Osteocyte (in vitro differentiated cells): ENCODE measurements around the gene PGBD2. TPM values are rescaled to one million over a fixed set of nuclear protein-coding genes. Genes with fewer than 3 reads are reported as not detected.

Experiments
- DNase-seq: peaks from one replicate; pipeline ENCODE4 v3.0.0; 2021; ENCODE audit warnings: mixed read lengths; ENCODE audit not compliant: unreplicated experiment; ENCODE audit errors: extremely low spot score
- H3K27ac Mint-ChIP-seq: one replicate; pipeline ENCODE4 v1.8.0; 2021; ENCODE audit warnings: mild to moderate bottlenecking, mixed read lengths; ENCODE audit not compliant: unreplicated experiment
- H3K27me3 Mint-ChIP-seq: one replicate; pipeline ENCODE4 v1.8.0; 2021; ENCODE audit warnings: mixed read lengths; ENCODE audit not compliant: unreplicated experiment
- H3K36me3 Mint-ChIP-seq: one replicate; pipeline ENCODE4 v1.8.0; 2021; ENCODE audit warnings: mixed read lengths; ENCODE audit not compliant: unreplicated experiment
- H3K4me1 Mint-ChIP-seq: one replicate; pipeline ENCODE4 v1.8.0; 2021; ENCODE audit warnings: mixed read lengths; ENCODE audit not compliant: unreplicated experiment
- H3K4me3 Mint-ChIP-seq: one replicate; pipeline ENCODE4 v1.8.0; 2021; ENCODE audit warnings: mild to moderate bottlenecking, moderate library complexity, mixed read lengths; ENCODE audit not compliant: unreplicated experiment
- H3K9me3 Mint-ChIP-seq: one replicate; pipeline ENCODE4 v1.8.0; 2021; ENCODE audit warnings: mixed read lengths; ENCODE audit not compliant: unreplicated experiment
- total RNA-seq: library from RNA; stranded (reverse); gene quantifications from 2 replicates; pipeline ENCODE4 v1.2.1, GENCODE V29; 2021
- TF ChIP-seq, protein P1 (sequence below): fragments of 200-600 bp; sonication (generic); IDR thresholded peaks from 2 replicates; pipeline ENCODE4 v1.5.0; 2021; ENCODE audit warnings: antibody characterized with exemption, mild to moderate bottlenecking, moderate library complexity

PGBD2 gene
- total RNA-seq, 1 donor from 2014 or later, result 8.3 TPM

DNA sequence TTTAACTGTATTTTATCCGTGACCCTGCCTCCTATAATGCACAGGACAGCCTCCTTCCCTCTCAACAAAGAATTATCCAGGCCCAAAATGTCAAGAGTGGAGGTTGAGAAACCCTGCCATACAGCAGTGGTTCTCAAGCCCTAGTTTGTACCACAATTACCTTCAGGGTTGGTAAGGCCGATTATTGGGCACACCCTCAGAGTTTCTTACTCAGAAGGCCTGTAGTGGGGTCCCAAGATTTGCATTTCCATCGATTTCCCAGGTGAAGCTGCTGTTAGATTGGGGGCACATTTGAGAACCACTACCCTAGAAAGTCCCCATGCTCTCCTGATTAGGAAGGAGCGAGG lies 400 bp upstream of the PGBD2 start:
- no peaks in the 10 kb centered on the region for H3K9me3 Mint-ChIP-seq
- H3K36me3 Mint-ChIP-seq, result no peaks in the 10 kb centered on the region
- peak overlapping the region; percentile 97 for H3K4me3 Mint-ChIP-seq
- H3K27me3 Mint-ChIP-seq, result peaks cover 26% of the 10 kb centered on the region
- no peak for DNase-seq
- peak overlapping the region; percentile 99 for H3K27ac Mint-ChIP-seq
- H3K4me1 Mint-ChIP-seq, result peaks cover 22% of the 10 kb centered on the region
- TF ChIP-seq, protein P1, sequence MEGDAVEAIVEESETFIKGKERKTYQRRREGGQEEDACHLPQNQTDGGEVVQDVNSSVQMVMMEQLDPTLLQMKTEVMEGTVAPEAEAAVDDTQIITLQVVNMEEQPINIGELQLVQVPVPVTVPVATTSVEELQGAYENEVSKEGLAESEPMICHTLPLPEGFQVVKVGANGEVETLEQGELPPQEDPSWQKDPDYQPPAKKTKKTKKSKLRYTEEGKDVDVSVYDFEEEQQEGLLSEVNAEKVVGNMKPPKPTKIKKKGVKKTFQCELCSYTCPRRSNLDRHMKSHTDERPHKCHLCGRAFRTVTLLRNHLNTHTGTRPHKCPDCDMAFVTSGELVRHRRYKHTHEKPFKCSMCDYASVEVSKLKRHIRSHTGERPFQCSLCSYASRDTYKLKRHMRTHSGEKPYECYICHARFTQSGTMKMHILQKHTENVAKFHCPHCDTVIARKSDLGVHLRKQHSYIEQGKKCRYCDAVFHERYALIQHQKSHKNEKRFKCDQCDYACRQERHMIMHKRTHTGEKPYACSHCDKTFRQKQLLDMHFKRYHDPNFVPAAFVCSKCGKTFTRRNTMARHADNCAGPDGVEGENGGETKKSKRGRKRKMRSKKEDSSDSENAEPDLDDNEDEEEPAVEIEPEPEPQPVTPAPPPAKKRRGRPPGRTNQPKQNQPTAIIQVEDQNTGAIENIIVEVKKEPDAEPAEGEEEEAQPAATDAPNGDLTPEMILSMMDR, result no peak

DNA sequence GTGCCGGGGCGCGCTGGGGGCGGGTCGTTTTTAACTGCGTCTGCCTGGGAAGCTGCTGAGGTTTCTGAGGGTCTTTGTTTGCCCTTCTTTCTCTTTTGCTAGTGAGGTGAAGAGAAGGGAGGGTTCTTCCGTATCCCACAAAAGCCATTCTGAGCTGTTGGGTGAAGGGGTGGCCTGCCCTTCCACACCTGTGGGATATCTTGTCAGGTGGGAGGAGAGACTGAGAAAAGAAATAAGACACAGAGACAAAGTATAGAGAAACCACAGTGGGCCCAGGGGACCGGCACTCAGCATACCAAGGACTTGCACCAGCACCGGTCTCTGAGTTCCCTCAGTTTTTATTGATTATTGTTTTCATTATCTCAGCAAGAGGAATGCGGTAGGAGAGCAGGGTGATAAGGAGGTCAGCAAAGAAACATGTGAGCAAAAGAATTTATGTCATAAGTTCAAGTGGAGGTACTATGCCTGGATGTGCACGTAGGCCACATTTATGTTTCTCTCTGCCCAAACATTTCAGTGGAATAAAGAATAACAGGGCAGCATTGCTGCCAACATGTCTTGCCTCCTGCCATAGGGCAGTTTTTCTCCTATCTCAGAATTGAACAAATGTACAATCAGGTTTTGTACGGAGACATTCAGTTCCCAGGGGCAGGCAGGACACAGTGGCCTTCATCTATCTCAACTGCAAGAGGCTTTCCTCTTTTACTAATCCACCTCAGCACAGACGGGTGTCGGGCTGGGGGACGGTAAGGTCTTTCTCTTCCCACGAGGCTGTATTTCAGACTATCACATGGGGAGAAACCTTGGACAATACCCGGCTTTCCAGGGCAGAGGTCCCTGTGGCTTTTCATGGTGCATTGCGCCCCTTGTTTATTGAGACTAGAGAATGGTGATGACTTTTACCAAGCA lies 972 bp downstream of the PGBD2 start:
- TF ChIP-seq, protein P1, result no peak
- Mint-ChIP-seq H3K36me3 (no peaks in the 10 kb centered on the region), H3K27ac (peak overlapping the region; percentile 98), H3K9me3 (no peaks in the 10 kb centered on the region), H3K27me3 (peaks cover 18% of the 10 kb centered on the region), H3K4me1 (peaks cover 22% of the 10 kb centered on the region), H3K4me3 (peak overlapping the region; percentile 94)
- DNase-seq, result no peak

DNA sequence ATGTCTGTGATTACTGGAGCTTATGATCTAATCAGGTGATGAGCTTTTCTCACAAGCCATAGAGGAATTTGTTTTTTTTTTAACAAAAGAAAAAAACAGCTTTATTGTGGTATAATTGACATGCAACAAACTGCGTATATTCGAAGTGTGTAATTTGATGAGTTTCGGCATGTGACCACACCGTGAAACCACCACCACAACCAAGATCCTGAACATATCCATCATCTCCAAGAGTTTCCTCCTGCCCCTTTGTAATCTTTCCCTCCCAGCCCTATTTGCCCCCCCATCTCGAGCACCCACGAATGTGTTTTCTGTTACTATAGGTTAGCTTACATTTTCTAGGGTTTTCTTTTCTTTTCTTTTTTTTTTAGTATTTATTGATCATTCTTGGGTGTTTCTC lies 4.7 kb downstream of the PGBD2 start:
- peaks cover 10% of the 10 kb centered on the region for H3K36me3 Mint-ChIP-seq
- H3K27ac Mint-ChIP-seq, result no peak overlapping the region
- no peaks in the 10 kb centered on the region for H3K9me3 Mint-ChIP-seq
- peaks cover 18% of the 10 kb centered on the region for H3K4me1 Mint-ChIP-seq
- DNase-seq, result no peak
- H3K4me3 Mint-ChIP-seq, result no peak overlapping the region
- TF ChIP-seq, protein P1, result no peak
- no peaks in the 10 kb centered on the region for H3K27me3 Mint-ChIP-seq

DNA sequence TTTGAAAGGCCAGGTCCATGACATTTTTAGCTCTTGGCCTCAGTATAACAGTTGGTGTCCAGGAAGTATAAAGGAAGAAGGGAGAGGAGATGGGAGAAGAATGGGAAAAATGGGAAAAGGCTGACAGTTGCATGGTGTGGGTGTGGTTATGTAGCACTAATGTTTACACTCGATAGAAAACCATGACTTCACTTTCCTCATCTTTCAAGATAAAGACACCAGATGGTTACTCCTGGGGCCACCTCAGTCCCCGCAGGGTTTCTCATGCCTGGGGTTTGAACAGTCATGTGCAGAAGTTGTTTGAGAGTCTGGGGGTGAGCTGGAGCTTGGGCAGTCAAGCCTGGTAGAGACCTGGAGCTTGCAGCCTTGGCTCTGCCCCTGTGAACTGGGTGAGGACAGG lies 7.9 kb downstream of the PGBD2 start:
- DNase-seq, result no peak
- Mint-ChIP-seq H3K9me3 (no peaks in the 10 kb centered on the region), H3K27ac (no peak overlapping the region), H3K4me3 (no peak overlapping the region), H3K27me3 (no peaks in the 10 kb centered on the region), H3K36me3 (peaks cover 28% of the 10 kb centered on the region), H3K4me1 (no peaks in the 10 kb centered on the region)
- TF ChIP-seq, protein P1, result no peak

DNA sequence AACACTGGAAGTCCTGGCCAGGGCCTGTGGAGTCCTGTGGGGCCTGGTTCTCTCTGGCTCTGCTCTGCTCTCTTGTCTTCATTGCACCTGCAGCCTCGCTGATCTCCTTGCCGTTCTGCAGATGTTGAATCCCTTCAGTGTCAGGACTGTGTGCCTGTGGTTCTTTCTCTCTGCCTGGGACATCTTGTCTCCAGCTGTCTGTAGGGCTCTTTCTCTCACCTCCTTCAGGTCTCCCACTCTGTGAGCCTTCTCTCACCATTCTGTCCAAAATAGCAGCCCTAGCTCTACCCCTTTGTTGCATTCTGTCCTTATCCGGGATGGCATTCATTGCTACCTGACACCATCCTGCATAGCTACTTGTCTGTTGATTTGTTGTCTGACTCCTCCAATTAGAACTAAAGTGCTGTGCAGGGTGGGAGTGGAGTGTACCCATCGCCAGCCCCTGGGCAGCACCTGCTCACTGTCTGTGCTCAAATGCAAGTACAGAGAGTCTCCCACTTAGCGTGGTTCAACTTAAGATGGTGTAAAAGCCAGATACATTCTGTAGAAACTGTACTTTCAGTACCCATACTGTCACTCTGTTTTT lies 8.9 kb downstream of the PGBD2 start:
- Mint-ChIP-seq H3K4me3 (no peak overlapping the region), H3K4me1 (peaks cover 2% of the 10 kb centered on the region), H3K27me3 (no peaks in the 10 kb centered on the region), H3K36me3 (peaks cover 36% of the 10 kb centered on the region), H3K9me3 (peaks cover 5% of the 10 kb centered on the region), H3K27ac (no peak overlapping the region)
- TF ChIP-seq, protein P1, result no peak
- DNase-seq, result no peak
